ENCODE measurements around the gene ECT2.
"Not testable (repeated sequence)": the region's sequence is repeated elsewhere in the genome, so short reads cannot be mapped to it uniquely, and the experiment has no call there.

- TF ChIP-seq POLR2AphosphoS5, POLR2A, EP300 (IDR thresholded peaks at IDR 0.05): not testable (repeated sequence)
- TF ChIP-seq, protein P1, sequence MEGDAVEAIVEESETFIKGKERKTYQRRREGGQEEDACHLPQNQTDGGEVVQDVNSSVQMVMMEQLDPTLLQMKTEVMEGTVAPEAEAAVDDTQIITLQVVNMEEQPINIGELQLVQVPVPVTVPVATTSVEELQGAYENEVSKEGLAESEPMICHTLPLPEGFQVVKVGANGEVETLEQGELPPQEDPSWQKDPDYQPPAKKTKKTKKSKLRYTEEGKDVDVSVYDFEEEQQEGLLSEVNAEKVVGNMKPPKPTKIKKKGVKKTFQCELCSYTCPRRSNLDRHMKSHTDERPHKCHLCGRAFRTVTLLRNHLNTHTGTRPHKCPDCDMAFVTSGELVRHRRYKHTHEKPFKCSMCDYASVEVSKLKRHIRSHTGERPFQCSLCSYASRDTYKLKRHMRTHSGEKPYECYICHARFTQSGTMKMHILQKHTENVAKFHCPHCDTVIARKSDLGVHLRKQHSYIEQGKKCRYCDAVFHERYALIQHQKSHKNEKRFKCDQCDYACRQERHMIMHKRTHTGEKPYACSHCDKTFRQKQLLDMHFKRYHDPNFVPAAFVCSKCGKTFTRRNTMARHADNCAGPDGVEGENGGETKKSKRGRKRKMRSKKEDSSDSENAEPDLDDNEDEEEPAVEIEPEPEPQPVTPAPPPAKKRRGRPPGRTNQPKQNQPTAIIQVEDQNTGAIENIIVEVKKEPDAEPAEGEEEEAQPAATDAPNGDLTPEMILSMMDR (IDR thresholded peaks at IDR 0.05): not testable (repeated sequence)
Measured at GRCh38 chr3:172760416-172760815, 9.9 kb downstream of the ECT2 start.
